Endothelial cell of umbilical vein (primary cell): Measurements from ENCODE around the gene DHDH. TPM values are rescaled to one million over a fixed set of nuclear protein-coding genes. Genes with fewer than 3 reads are reported as not detected.

ENCODE experiments used
- BruUV-seq: library from RNA; stranded (reverse); fragments of 400-500 nt; replicated peaks from 2 replicates; lab custom pipeline; 2021; lab: Mats Ljungman, UMichigan
- CTCF ChIA-PET: fragments of 300-600, 350-600 bp; sonication (Branson Sonifier 250); formaldehyde crosslinking; loops from one replicate; lab custom pipeline; 2021; ENCODE audit warnings: antibody characterized with exemption, inconsistent platforms; lab: Charles Lee
- POLR2A ChIA-PET: fragments of 300-600, 350-600 bp; sonication (Branson Sonifier 250); formaldehyde crosslinking; loops from one replicate; lab custom pipeline; 2021; ENCODE audit warnings: antibody characterized with exemption, inconsistent platforms; lab: Charles Lee
- DNase-seq: peaks from one replicate; pipeline ENCODE4 v3.0.0-alpha.2; 2011; ENCODE audit warnings: low read depth, low spot score
- FAIRE-seq: peaks from 2 replicates; lab custom pipeline; 2011; peaks lifted over from hg19 to GRCh38; lab: Jason Lieb, UNC
- H2AFZ ChIP-seq: 2 replicates; pipeline ENCODE4 v1.6.0; 2012; ENCODE audit warnings: low read depth, low read length, control low read depth, inconsistent platforms
- H3K27ac ChIP-seq: 2 replicates; pipeline ENCODE4 v1.5.1; 2011; ENCODE audit warnings: low read depth, mild to moderate bottlenecking, control low read depth, low read length, moderate library complexity; ENCODE audit not compliant: insufficient read depth
- H3K27me3 ChIP-seq, 2 experiments: 2 replicates each; pipeline versions ENCODE4 v1.6.0 to v1.6.1; 2011; ENCODE audit warnings: low read length in 2 of 2, mixed read lengths in 1 of 2; ENCODE audit not compliant: control insufficient read depth in 2 of 2, insufficient read depth in 2 of 2
- H3K36me3 ChIP-seq, 2 experiments: 2 replicates in 1 of 2; 3 replicates in 1 of 2; pipeline ENCODE4 v1.5.1; 2011; ENCODE audit warnings: low read length in 2 of 2, mild to moderate bottlenecking in 1 of 2, moderate library complexity in 1 of 2; ENCODE audit not compliant: control insufficient read depth in 2 of 2, insufficient read depth in 2 of 2; ENCODE audit errors: extremely low read depth in 1 of 2
- H3K4me1 ChIP-seq: 3 replicates; pipeline ENCODE4 v1.5.1; 2011; ENCODE audit warnings: mild to moderate bottlenecking, low read length; ENCODE audit not compliant: control insufficient read depth, insufficient read depth; ENCODE audit errors: extremely low read depth
- H3K4me2 ChIP-seq: 2 replicates; pipeline ENCODE4 v1.6.1; 2011; ENCODE audit warnings: low read length, control low read depth, mixed read lengths; ENCODE audit not compliant: insufficient read depth
- H3K4me3 ChIP-seq, 3 experiments: fragments of 200-600 bp in 1 of 3; sonication (generic), shearing (Covaris generic) in 1 of 3; replicated peaks in 1 of 3; 2 replicates each; pipeline ENCODE4 v1.5.1; 2011 to 2016; ENCODE audit warnings: control low read depth in 3 of 3, low read length in 3 of 3, mild to moderate bottlenecking in 2 of 3, inconsistent platforms in 1 of 3, low read depth in 1 of 3, moderate library complexity in 1 of 3; ENCODE audit not compliant: insufficient read depth in 1 of 3
- H3K79me2 ChIP-seq: 2 replicates; pipeline ENCODE4 v1.6.0; 2012; ENCODE audit warnings: low read length, inconsistent platforms; ENCODE audit not compliant: control insufficient read depth, insufficient read depth
- H3K9ac ChIP-seq: replicated peaks from 2 replicates; pipeline ENCODE3; 2011; ENCODE audit warnings: low read length, control low read depth; ENCODE audit not compliant: insufficient read depth; ENCODE audit errors: extremely low read depth
- H3K9me1 ChIP-seq: replicated peaks from 3 replicates; pipeline ENCODE4 v1.6.0; 2011; ENCODE audit warnings: mild to moderate bottlenecking, low read length; ENCODE audit not compliant: control insufficient read depth, insufficient read depth; ENCODE audit errors: extremely low read depth
- H3K9me3 ChIP-seq: replicated peaks from 2 replicates; pipeline ENCODE4 v1.5.1; 2012; ENCODE audit warnings: low read length, inconsistent platforms; ENCODE audit not compliant: control insufficient read depth, insufficient read depth
- H4K20me1 ChIP-seq: replicated peaks from 2 replicates; pipeline ENCODE3; 2011; ENCODE audit warnings: mild to moderate bottlenecking, low read length; ENCODE audit not compliant: control insufficient read depth, insufficient read depth; ENCODE audit errors: extremely low read depth
- CTCF ChIP-seq, 2 donors: IDR thresholded peaks; 1 replicate in 1 of 2; 2 replicates in 1 of 2; pipeline ENCODE4 v1.5.1; 2011; ENCODE audit warnings: low read length in 2 of 2, mild to moderate bottlenecking in 2 of 2, moderate library complexity in 2 of 2, control low read depth in 1 of 2, inconsistent platforms in 1 of 2, low read depth in 1 of 2; ENCODE audit not compliant: insufficient read depth in 1 of 2; ENCODE audit errors: extremely low read depth in 1 of 2
- EZH2 ChIP-seq: IDR thresholded peaks from 2 replicates; pipeline ENCODE4 v1.6.1; 2012; ENCODE audit warnings: borderline replicate concordance, low read depth, mild to moderate bottlenecking, moderate library complexity, low read length, inconsistent platforms; ENCODE audit not compliant: severe bottlenecking
- FOS ChIP-seq: IDR thresholded peaks from 2 replicates; pipeline ENCODE4 v1.6.1; 2011; ENCODE audit warnings: mild to moderate bottlenecking, low read length, moderate library complexity, borderline replicate concordance; ENCODE audit not compliant: insufficient read depth
- GATA2 ChIP-seq: IDR thresholded peaks from 2 replicates; pipeline ENCODE4 v1.7.0; 2011; ENCODE audit warnings: low read depth, mild to moderate bottlenecking, moderate library complexity, mixed read lengths, low read length; ENCODE audit not compliant: insufficient read length, insufficient read depth
- JUN ChIP-seq: IDR thresholded peaks from 2 replicates; pipeline ENCODE4 v1.6.1; 2011; ENCODE audit warnings: borderline replicate concordance, low read depth; ENCODE audit not compliant: insufficient read length, insufficient read depth
- MAX ChIP-seq: IDR thresholded peaks from 2 replicates; pipeline ENCODE4 v1.6.1; 2011; ENCODE audit not compliant: insufficient read depth, insufficient read length
- MYC ChIP-seq: IDR thresholded peaks from one replicate; pipeline ENCODE4 v1.6.1; 2011; ENCODE audit warnings: mild to moderate bottlenecking, low read depth, low read length
- POLR2A ChIP-seq: IDR thresholded peaks from 2 replicates; pipeline ENCODE4 v1.6.1; 2012; ENCODE audit warnings: low read depth, mild to moderate bottlenecking, control low read depth, low read length
- POLR2AphosphoS5 ChIP-seq: IDR thresholded peaks from 2 replicates; pipeline ENCODE4 v1.6.1; 2012; ENCODE audit warnings: low read depth, mild to moderate bottlenecking, control low read depth, low read length, moderate library complexity; ENCODE audit not compliant: insufficient read depth
- dilution Hi-C: fragments of 300-500 bp; cut with MboI; formaldehyde crosslinking; loops from one replicate; pipeline ENCODE4 v1.15.0; 2019; ENCODE audit warnings: low sequenced_read_pairs; ENCODE audit not compliant: extremely low pct_ligation_motif_present
- intact Hi-C: fragments of 100-400 bp; cut with micrococcal nuclease; formaldehyde crosslinking; loops from one replicate; pipeline ENCODE4 v1.10.0; 2022
- polyA plus RNA-seq, 4 experiments: library from polyadenylated mRNA; depleted of rRNA in 3 of 4; stranded (reverse) in 3 of 4; unstranded in 1 of 4; fragments of >200 nt; gene quantifications; 2 replicates each; pipeline versions ENCODE4 v1.2.1 to v1.2.3, GENCODE V29; 2011 to 2012; ENCODE audit warnings: missing spikeins in 1 of 4
- total RNA-seq: library from RNA; stranded (reverse); gene quantifications from 2 replicates; pipeline ENCODE4 v1.2.3, GENCODE V29; 2021

Gene DHDH
- total and polyA plus RNA-seq, 2 donors (not counting 3 experiments of a cell fraction or from before 2014, with no cell fraction given), result not detected

GRCh38 chr19:48954595-48955307 lies 21.3 kb downstream of the DHDH start, which contains the start of gene BAX:
TSS of gene BAX (plus strand) at chr19:48954875. CDS start at chr19:48954929, 54 bp downstream.
- Histone ChIP-seq H3K9ac (peak within 1 kb of the TSS; percentile 94), H4K20me1 (no peaks in the 10 kb centered on the region), H3K27ac (peak within 1 kb of the TSS; percentile 84), H3K4me2 (peak within 1 kb of the TSS; percentile 82), H3K4me3 (peak within 1 kb of the TSS; percentile 53 to 99 (median 66)), H3K36me3 (peaks cover 0 to 3% of the 10 kb centered on the region in 2 experiments), H3K9me3 (no peaks in the 10 kb centered on the region), H3K9me1 (no peaks in the 10 kb centered on the region), H2AFZ (peak within 1 kb of the TSS; percentile 86), H3K4me1 (peaks cover 18% of the 10 kb centered on the region), H3K79me2 (peaks cover 24% of the 10 kb centered on the region), H3K27me3 (no peaks in the 10 kb centered on the region)
- peak; percentile 98 for DNase-seq
- no peak for TF ChIP-seq EZH2
- no peak for TF ChIP-seq FOS
- TF ChIP-seq JUN, result no peak
- peak; percentile 96 for TF ChIP-seq POLR2AphosphoS5
- peak; percentile 97 for TF ChIP-seq POLR2A
- TF ChIP-seq MYC, result no peak
- TF ChIP-seq GATA2, result no peak
- no peak for TF ChIP-seq CTCF (IDR thresholded peaks at IDR 0.05; ENCODE audit: extremely low read depth in 1 of 2, insufficient read depth in 1 of 2, low read depth in 1 of 2, low read length in 2 of 2)
- TF ChIP-seq MAX, result peak; percentile 100
- dilution Hi-C loops (no loop called here), intact Hi-C loops (loop anchor here (1.0 to 2.0 kb wide), 2 partner anchors 11 to 54 kb away; partner anchors contain the start of genes FTL and NUCB1)
- ChIA-PET CTCF (interaction anchor here (0.6 to 3.5 kb wide), 3 partner anchors 9 to 112 kb away, joined by 3 to 21 read pairs (median 5); no protein-coding TSS in a partner anchor), POLR2A (interaction anchor here (1.0 to 1.2 kb wide), 3 partner anchors 9 to 83 kb away, joined by 4 read pairs; partner anchors contain the start of gene NUCB1)
- FAIRE-seq, result peak; percentile 86
- BruUV-seq, result TSS peak; percentile 71
